HCT116 (cell line): Measurements from ENCODE around the gene PTGR3. TPM values are rescaled to one million over a fixed set of nuclear protein-coding genes. Genes with fewer than 3 reads are reported as not detected.

Experiments
- ATAC-seq: fragments of 200-7000 bp; cut with Tn5 transposase; 2 replicates; pipeline ENCODE4 v1.9.1; 2020; ENCODE audit warnings: mild to moderate bottlenecking, moderate library complexity
- BruUV-seq: library from RNA; stranded (reverse); fragments of 400-500 nt; replicated peaks from 2 replicates; lab custom pipeline; 2021; lab: Mats Ljungman, UMichigan
- CTCF ChIA-PET: fragments of 300-600 bp; sonication (Branson Sonifier 250); formaldehyde crosslinking; loops from one replicate; lab custom pipeline; 2021; ENCODE audit warnings: antibody characterized with exemption; lab: Charles Lee
- POLR2A ChIA-PET: fragments of 300-600, 350-600 bp; sonication (Branson Sonifier 250); formaldehyde crosslinking; loops from one replicate; lab custom pipeline; 2021; ENCODE audit warnings: antibody characterized with exemption; lab: Charles Lee
- RAD21 ChIA-PET, 2 experiments: fragments of 300-600 bp; sonication (Branson Sonifier 250); formaldehyde crosslinking; loops; one replicate each; lab custom pipeline; 2023; ENCODE audit warnings: low total read pairs in 2 of 2; ENCODE audit not compliant: uncharacterized antibody in 2 of 2, unreplicated experiment in 2 of 2, low non-redundant PET in 1 of 2; lab: Charles Lee
- DNase-seq: peaks from one replicate; pipeline ENCODE4 v3.0.0-alpha.2; 2010; ENCODE audit warnings: low read depth, low spot score
- H2AFZ ChIP-seq: fragments of 200-600 bp; shearing (Covaris generic), sonication (generic); 2 replicates; pipeline ENCODE4 v1.6.1; 2017; ENCODE audit warnings: low read depth, mixed run types, mixed read lengths, antibody characterized with exemption, low read length; ENCODE audit not compliant: poor library complexity, severe bottlenecking
- H3K27ac ChIP-seq: 2 replicates; pipeline ENCODE4 v1.5.1; 2012; ENCODE audit warnings: low read depth, low read length
- H3K27me3 ChIP-seq: fragments of 200-600 bp; sonication (generic); 2 replicates; pipeline ENCODE4 v1.6.1; 2016; ENCODE audit warnings: mixed run types, low read length, mixed read lengths; ENCODE audit not compliant: insufficient read depth
- H3K36me3 ChIP-seq, 2 experiments: fragments of 200-500 bp in 1 of 2; fragments of 200-600 bp in 1 of 2; sonication (Bioruptor generic) in 1 of 2; sonication (generic) in 1 of 2; 2 replicates each; pipeline versions ENCODE4 v1.5.1 to v1.6.1; 2014 to 2016; ENCODE audit warnings: low read length in 2 of 2, inconsistent platforms in 1 of 2, mixed read lengths in 1 of 2, mixed run types in 1 of 2; ENCODE audit not compliant: insufficient read depth in 2 of 2, control insufficient read depth in 1 of 2
- H3K4me1 ChIP-seq, 2 experiments: fragments of 200-600 bp in 1 of 2; sonication (generic) in 1 of 2; 2 replicates each; pipeline versions ENCODE4 v1.5.1 to v1.6.1; 2012 to 2017; ENCODE audit warnings: low read length in 2 of 2, inconsistent platforms in 1 of 2, mild to moderate bottlenecking in 1 of 2, mixed read lengths in 1 of 2, mixed run types in 1 of 2, moderate library complexity in 1 of 2; ENCODE audit not compliant: insufficient read depth in 2 of 2, control insufficient read depth in 1 of 2
- H3K4me2 ChIP-seq: fragments of 200-600 bp; sonication (generic); 2 replicates; pipeline ENCODE4 v1.6.1; 2017; ENCODE audit warnings: mixed run types, low read length, mixed read lengths
- H3K4me3 ChIP-seq, 2 experiments: fragments of 200-600 bp in 1 of 2; sonication (generic) in 1 of 2; replicated peaks in 1 of 2; 2 replicates each; pipeline ENCODE4 v1.5.1; 2011 to 2016; ENCODE audit warnings: low read length in 2 of 2, control low read depth in 1 of 2, low read depth in 1 of 2, mild to moderate bottlenecking in 1 of 2, mixed read lengths in 1 of 2, mixed run types in 1 of 2
- H3K79me2 ChIP-seq: fragments of 200-600 bp; sonication (generic); 2 replicates; pipeline ENCODE4 v1.6.1; 2017; ENCODE audit warnings: mild to moderate bottlenecking, mixed run types, low read length, moderate library complexity, mixed read lengths; ENCODE audit not compliant: insufficient read depth
- H3K9ac ChIP-seq: fragments of 200-600 bp; sonication (generic); 2 replicates; pipeline ENCODE4 v1.6.1; 2016; ENCODE audit warnings: low read length, mixed read lengths
- H3K9me2 ChIP-seq: fragments of 200-600 bp; sonication (generic), shearing (Covaris generic); 2 replicates; pipeline ENCODE4 v1.6.1; 2017; ENCODE audit warnings: mixed run types, mild to moderate bottlenecking, moderate library complexity; ENCODE audit not compliant: insufficient read depth
- H3K9me3 ChIP-seq, 2 experiments: fragments of 200-500 bp in 1 of 2; fragments of 200-600 bp in 1 of 2; sonication (Bioruptor generic) in 1 of 2; sonication (generic) in 1 of 2; 2 replicates each; pipeline ENCODE4 v1.6.1; 2014 to 2017; ENCODE audit warnings: low read length in 2 of 2, mixed read lengths in 2 of 2, inconsistent platforms in 1 of 2, low read depth in 1 of 2, mild to moderate bottlenecking in 1 of 2, mixed run types in 1 of 2, moderate library complexity in 1 of 2; ENCODE audit not compliant: control insufficient read depth in 1 of 2, insufficient read depth in 1 of 2
- H4K20me1 ChIP-seq: fragments of 200-600 bp; sonication (generic), shearing (Covaris generic); 2 replicates; pipeline ENCODE4 v1.6.1; 2017; ENCODE audit warnings: mixed run types, mild to moderate bottlenecking, moderate library complexity; ENCODE audit not compliant: insufficient read depth
- CBX3 ChIP-seq: IDR thresholded peaks from 2 replicates; pipeline ENCODE4 v1.6.1; 2012; ENCODE audit warnings: low read depth
- EGR1 ChIP-seq: IDR thresholded peaks from 2 replicates; pipeline ENCODE4 v1.6.1; 2012; ENCODE audit warnings: low read depth
- EZH2 ChIP-seq: fragments of 200-600 bp; sonication (generic); IDR thresholded peaks from 2 replicates; pipeline ENCODE4 v1.6.1; 2017; ENCODE audit warnings: antibody characterized with exemption, mixed run types
- JUND ChIP-seq: IDR thresholded peaks from 2 replicates; pipeline ENCODE4 v1.6.1; 2012
- POLR2AphosphoS5 ChIP-seq: IDR thresholded peaks from 2 replicates; pipeline ENCODE4 v1.6.1; 2011; ENCODE audit warnings: mild to moderate bottlenecking, low read depth, low read length, moderate library complexity
- RAD21 ChIP-seq: IDR thresholded peaks from 2 replicates; pipeline ENCODE4 v1.6.1; 2012; ENCODE audit warnings: low read depth, mild to moderate bottlenecking
- SIN3A ChIP-seq: IDR thresholded peaks from 2 replicates; pipeline ENCODE4 v1.6.1; 2012; ENCODE audit warnings: low read depth
- SP1 ChIP-seq: IDR thresholded peaks from 2 replicates; pipeline ENCODE4 v1.6.1; 2012; ENCODE audit warnings: low read depth
- SRF ChIP-seq: IDR thresholded peaks from 2 replicates; pipeline ENCODE4 v1.6.1; 2012; ENCODE audit warnings: low read depth
- TCF7L2 ChIP-seq: IDR thresholded peaks from 2 replicates; pipeline ENCODE4 v1.7.0; 2011; ENCODE audit warnings: borderline replicate concordance, inconsistent platforms; ENCODE audit not compliant: insufficient read depth, insufficient read length; ENCODE audit errors: extremely low read depth
- YY1 ChIP-seq: IDR thresholded peaks from 2 replicates; pipeline ENCODE4 v1.6.1; 2011; ENCODE audit warnings: low read length, low read depth, moderate library complexity, mild to moderate bottlenecking; ENCODE audit not compliant: insufficient replicate concordance; ENCODE audit errors: extremely low read depth
- ZFX ChIP-seq: fragments of 450-650 bp; IDR thresholded peaks from 2 replicates; pipeline ENCODE4 v1.6.1; 2017
- ZNF274 ChIP-seq: fragments of 200-500 bp; sonication (Bioruptor generic); IDR thresholded peaks from 2 replicates; pipeline ENCODE4 v1.6.1; 2014; ENCODE audit warnings: mild to moderate bottlenecking, low read depth, low read length, inconsistent platforms
- intact Hi-C: fragments of 100-400 bp; cut with micrococcal nuclease; formaldehyde crosslinking; loops from 2 replicates; pipeline ENCODE4 v1.10.0; 2022
- total RNA-seq: library from RNA; stranded (reverse); gene quantifications from one replicate; pipeline ENCODE4 v1.2.1, GENCODE V29; 2021; ENCODE audit not compliant: unreplicated experiment
- TF ChIP-seq, protein P1 (sequence below): IDR thresholded peaks from 2 replicates; pipeline ENCODE4 v1.6.1; 2011; ENCODE audit warnings: mild to moderate bottlenecking, low read length, moderate library complexity; ENCODE audit not compliant: insufficient replicate concordance; ENCODE audit errors: extremely low read depth

Gene PTGR3
- total RNA-seq, 1 experiment from 2014 or later = 25.3 TPM

DNA sequence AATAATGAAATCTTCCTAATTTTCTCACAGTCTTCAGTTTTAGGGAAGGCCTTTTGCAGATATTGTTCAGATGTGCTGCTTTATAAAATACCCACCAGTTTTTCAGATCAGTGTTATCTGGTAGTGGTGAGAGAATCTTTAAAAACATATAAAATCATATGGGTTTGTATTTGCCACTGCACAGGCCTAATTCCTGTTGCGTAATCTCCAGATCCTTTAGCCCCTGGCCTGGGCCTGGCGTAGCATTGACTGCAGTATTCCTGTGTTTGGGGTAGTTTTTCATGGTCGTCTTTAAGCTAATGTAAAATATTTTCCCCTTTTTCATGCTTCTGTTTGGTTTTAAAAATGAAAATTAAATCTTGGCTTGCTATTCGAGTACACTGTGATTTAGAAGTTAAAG is 44.8 kb upstream of the PTGR3 start:
- intact Hi-C loops = no loop called here
- no peak for ATAC-seq
- H2AFZ ChIP-seq = no peak overlapping the region
- no peak for TF ChIP-seq ZFX
- no peak for TF ChIP-seq ZNF274
- no peak for TF ChIP-seq SIN3A
- no peak for TF ChIP-seq TCF7L2
- no peak for TF ChIP-seq CBX3
- TF ChIP-seq SP1 = no peak
- TF ChIP-seq, protein P1, sequence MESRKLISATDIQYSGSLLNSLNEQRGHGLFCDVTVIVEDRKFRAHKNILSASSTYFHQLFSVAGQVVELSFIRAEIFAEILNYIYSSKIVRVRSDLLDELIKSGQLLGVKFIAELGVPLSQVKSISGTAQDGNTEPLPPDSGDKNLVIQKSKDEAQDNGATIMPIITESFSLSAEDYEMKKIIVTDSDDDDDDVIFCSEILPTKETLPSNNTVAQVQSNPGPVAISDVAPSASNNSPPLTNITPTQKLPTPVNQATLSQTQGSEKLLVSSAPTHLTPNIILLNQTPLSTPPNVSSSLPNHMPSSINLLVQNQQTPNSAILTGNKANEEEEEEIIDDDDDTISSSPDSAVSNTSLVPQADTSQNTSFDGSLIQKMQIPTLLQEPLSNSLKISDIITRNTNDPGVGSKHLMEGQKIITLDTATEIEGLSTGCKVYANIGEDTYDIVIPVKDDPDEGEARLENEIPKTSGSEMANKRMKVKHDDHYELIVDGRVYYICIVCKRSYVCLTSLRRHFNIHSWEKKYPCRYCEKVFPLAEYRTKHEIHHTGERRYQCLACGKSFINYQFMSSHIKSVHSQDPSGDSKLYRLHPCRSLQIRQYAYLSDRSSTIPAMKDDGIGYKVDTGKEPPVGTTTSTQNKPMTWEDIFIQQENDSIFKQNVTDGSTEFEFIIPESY = no peak
- no peak for TF ChIP-seq EGR1
- no peak for TF ChIP-seq RAD21
- no peak for TF ChIP-seq YY1
- TF ChIP-seq JUND = no peak
- TF ChIP-seq EZH2 = no peak
- no peak for TF ChIP-seq POLR2AphosphoS5
- no peak for TF ChIP-seq SRF
- TF ChIP-seq, all 23 proteins: peak for 0
- no peaks in the 10 kb centered on the region for H3K36me3 ChIP-seq
- CTCF ChIA-PET = no interaction called here
- no peak overlapping the region for H3K9ac ChIP-seq
- H3K79me2 ChIP-seq = no peaks in the 10 kb centered on the region
- no peaks in the 10 kb centered on the region for H3K9me2 ChIP-seq
- no peaks in the 10 kb centered on the region for H4K20me1 ChIP-seq
- POLR2A ChIA-PET = no interaction called here
- H3K27ac ChIP-seq = no peak overlapping the region
- H3K4me1 ChIP-seq = no peaks in the 10 kb centered on the region
- no peak for DNase-seq
- no TSS peak for BruUV-seq
- no peaks in the 10 kb centered on the region for H3K9me3 ChIP-seq
- RAD21 ChIA-PET = no interaction called here
- H3K4me3 ChIP-seq = no peak overlapping the region
- no peaks in the 10 kb centered on the region for H3K27me3 ChIP-seq
- H3K4me2 ChIP-seq = no peak overlapping the region
